IPS-18c (cell line): ENCODE measurements around the gene JAK1.
A peak's percentile ranks its signal among the peaks of the same experiment; 100 is the strongest.
"Not testable (repeated sequence)": the region's sequence is repeated elsewhere in the genome, so short reads cannot be mapped to it uniquely, and the experiment has no call there.

Experiments used
- H3K4me3 ChIP-seq: 2 replicates; pipeline ENCODE4 v1.7.0; 2013; ENCODE audit warnings: low read depth, mild to moderate bottlenecking, low read length, moderate library complexity; ENCODE audit not compliant: insufficient read depth
- H3K9me3 ChIP-seq: one replicate; pipeline ENCODE4 v1.6.1; 2013; ENCODE audit warnings: mild to moderate bottlenecking, low read length, moderate library complexity; ENCODE audit not compliant: control insufficient read depth, insufficient read depth

The JAK1 gene

DNA sequence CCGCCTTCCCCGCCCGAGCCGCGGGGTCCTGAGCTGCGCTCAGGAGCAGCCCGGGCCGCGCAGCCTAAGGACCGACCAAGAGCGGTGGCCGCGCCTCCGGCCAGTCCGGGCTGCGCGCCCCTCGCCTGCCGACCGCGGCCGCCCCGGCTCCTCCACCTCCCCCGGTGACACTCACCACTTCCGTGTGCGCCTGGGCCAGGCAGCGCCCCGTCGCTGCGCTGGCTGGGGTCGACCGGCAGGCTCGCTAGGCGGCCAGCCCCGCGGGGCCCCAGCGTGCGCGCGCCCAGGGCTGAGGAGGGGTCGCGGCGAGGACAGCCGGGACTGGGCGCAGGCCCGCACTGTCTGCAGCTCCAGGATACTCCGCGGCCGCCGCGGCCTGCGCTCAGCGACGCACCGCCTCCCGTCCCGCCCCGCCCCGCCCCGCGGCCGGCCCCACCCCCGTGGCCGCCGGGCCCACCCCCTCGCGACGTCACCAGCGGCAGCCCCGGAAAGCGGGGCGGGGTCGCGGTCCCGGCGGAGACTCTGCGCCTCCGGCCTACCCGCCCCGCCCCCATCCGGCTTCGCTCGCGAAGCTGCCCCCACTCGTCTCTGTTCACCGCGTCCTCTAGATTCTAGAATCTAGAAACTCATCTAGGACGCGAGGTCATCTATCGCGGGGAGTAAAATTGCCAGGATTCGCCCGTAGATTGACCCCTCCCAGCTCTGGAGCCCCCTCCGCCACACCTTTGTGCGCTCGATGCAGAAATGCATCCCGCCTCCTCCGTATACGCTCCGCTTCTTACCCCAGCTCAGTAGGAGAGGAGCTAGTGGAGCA is at the start of gene JAK1:
Gene JAK1 (minus strand): TSS at position 392 of the 814 bp plus-strand sequence. CDS start 80,285 bp downstream, outside the sequence.
- H3K4me3 ChIP-seq, result peak within 1 kb of the TSS; percentile 89

DNA sequence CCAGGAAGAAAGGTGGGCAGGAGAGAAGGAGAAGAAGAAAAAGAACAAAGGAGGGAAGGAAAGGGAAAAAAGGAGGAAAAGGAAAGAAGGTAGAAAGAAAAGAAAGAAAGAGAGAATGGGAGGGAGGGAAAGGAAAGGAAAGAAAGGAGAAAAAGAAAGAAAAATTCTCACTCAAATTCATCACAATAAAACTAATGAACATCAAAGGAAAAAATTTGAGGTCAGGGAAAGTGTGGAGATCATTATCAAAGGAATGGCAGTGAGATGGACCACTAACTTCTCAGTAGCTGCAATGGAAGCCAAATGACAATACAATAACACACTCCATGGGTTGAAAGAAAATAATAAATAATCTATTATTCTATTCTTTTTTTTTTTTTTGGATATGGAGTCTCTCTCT is 48.0 kb upstream of the JAK1 start:
- Histone ChIP-seq H3K9me3 (peaks cover 2% of the 10 kb centered on the region), H3K4me3 (no peak overlapping the region)

More for the DNA sequence above, at the start of gene JAK1:
- H3K9me3 ChIP-seq, result no peaks in the 10 kb centered on the region

DNA sequence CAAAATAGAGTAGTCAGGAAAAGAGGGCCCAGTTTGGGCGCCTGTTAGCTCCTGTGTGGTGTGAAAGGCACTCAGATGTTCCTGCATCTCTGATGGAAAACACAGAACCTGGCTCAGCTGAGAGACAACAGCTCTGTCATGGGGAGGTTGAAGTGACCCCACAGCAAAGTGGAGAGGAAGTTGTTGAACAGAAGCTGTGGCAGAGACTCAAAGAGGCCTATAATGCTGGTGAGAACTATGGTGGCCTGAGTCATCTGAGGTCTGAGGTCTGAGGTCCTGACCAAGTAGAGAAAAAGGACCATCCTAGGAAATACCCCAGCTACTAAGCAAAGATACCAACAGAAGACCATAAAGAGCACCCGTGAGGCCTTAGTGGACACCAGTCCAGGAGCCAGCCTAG is 45.6 kb upstream of the JAK1 start:
- Histone ChIP-seq H3K9me3 (peaks cover 2% of the 10 kb centered on the region), H3K4me3 (no peak overlapping the region)

DNA sequence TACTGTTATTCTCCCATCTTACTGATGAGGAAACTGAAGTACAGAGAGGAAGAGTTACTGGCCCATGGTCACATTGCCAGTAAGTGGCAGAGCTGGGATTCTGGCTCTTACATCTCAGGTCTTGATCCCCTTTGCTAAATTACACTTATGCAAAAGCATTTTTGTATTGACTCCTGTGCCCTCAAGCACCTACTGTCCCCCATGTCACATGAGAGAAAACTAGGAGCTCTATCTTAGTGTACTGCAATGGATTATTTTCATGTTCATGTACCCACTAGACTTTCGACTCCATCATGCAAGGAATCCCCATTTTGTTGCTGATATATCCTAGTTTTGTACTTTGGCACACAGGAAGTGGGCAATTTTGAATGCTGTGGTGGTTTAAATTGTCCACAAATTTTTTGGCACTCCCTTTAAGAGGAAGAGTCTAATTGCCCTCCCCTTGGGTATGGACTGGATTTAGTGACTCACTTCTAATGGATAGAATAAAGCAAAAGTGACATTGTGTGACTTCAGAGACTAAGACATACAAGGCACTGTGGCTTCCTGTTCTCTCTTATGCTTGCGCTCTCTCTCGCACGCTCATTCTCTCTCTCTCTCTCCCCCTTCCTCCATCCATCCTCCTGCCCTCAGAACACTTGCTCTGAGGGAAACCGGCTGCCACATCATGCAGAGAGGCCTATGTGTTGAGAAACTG is 43.5 kb upstream of the JAK1 start:
- H3K4me3 ChIP-seq, result no peak overlapping the region

DNA sequence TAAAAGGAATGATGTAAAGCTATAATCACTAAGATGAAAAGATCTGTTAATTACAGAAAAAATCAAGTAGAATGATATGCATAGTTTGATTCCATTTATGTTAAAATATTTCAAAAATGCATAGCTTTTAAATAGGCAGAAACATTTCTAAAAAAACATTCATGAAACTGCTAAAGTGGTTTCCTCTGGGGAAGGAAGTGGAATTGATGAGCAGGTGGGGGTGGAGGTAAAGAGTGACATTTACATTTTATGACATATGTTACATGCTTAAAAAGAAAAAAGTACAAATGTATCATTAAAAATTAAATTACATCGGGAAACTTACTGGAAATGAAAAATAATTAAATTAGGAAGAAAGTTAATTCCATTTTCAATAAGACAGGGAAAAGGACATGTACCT is 42.8 kb upstream of the JAK1 start:
- Histone ChIP-seq H3K4me3 (no peak overlapping the region), H3K9me3 (peaks cover 2% of the 10 kb centered on the region)

More for the DNA sequence above, 43.5 kb upstream of the JAK1 start:
- peaks cover 2% of the 10 kb centered on the region for H3K9me3 ChIP-seq

DNA sequence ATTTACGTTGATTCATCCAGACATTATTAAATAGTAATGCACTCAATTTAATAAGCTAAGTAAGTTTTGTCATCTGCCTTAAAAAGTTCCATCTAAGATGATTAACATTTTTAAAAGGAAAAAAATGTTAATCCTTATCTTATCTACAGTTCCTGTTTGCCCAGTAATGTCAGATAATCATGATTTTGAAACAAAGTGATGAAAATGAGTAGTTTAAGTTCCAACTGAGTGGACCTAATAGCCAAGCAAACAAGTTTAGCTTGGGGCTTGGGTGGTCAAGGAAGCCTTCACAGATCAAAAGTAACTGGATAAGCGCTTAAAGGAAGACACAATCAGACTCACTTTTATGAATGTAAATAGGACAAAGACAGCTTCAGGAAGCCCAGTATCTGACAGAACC is 40.5 kb upstream of the JAK1 start:
- H3K4me3 ChIP-seq, result no peak overlapping the region
- H3K9me3 ChIP-seq, result peaks cover 2% of the 10 kb centered on the region

DNA sequence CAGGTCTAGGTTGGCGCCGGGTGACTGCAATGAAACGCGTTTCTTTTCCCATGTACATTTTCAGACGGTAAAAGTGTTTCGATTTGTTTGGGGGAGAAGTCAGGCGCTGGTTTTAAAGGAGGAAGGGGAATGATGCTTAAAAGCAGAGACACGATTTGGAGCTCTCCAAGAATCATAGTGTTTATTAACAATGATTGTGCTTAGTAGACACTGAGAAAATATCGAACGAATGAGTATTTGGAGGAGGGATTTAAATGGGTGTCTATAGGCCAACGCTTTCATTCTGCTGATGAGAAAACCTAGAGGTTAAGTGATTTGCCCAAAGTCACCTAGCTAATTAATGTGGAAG is 36.9 kb upstream of the JAK1 start:
- H3K4me3 ChIP-seq, result peak overlapping the region; percentile 78; the same call in 1 of the 2 replicates
- no peaks in the 10 kb centered on the region for H3K9me3 ChIP-seq

DNA sequence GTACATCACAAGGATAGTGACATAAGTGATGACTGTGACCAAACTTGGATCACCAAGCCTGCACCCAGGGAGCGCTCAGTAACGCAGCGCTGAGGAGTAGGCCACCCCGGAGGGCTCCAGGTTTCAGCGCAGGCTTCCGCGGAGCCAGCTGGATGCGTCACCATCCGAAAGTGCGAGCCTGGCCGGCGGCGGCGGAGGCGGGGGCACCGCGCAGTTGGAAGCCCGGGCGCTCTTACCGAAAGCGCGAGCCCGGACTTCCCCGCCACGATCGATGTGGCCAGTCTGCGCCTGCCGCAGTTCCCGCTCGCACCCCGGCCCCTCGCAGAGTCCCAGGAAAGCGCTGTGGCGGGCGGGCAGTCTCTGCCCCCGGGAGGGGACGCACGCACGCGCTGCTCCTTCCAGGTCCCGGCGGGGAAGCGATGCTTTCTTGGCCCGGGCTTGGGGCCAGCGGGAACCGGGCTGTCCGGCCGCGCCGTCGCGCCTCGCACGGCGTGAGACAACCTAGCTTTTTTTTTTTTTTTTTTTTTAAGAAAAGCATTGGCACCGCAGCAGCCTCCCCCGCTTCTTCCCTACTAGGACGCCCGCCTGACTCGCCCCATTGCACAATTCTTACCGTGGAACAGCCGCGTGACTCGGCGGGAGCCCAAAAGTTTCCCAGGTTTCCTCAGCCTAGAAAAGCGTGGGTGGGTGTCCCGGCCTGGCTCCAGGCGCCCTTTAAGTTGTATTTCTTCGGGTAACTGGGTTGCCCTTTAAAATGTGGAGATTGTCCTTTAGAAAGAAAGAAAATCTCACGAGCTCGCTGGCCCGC is 36.4 kb upstream of the JAK1 start:
- peak overlapping the region; percentile 78 for H3K4me3 ChIP-seq

DNA sequence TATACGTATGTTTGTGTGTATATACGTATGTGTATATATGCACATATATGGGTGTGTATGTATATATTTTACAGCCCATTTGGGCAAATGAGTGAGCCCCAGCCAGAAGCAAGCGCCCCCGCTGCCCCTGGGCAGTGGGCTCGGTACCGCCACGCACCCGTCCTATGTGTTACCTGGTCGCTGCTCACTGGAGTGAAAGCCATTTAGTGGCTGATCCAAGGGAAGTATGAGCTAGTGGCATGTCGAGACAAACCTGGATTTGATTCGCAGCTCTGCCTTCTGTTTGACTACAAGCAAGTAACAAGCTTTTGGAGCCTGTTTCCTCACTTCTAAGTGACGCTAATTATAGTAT is 35.8 kb upstream of the JAK1 start:
- H3K4me3 ChIP-seq, result peak overlapping the region; percentile 78
- H3K9me3 ChIP-seq, result no peaks in the 10 kb centered on the region

More for the DNA sequence above, 36.4 kb upstream of the JAK1 start:
- H3K9me3 ChIP-seq, result no peaks in the 10 kb centered on the region

DNA sequence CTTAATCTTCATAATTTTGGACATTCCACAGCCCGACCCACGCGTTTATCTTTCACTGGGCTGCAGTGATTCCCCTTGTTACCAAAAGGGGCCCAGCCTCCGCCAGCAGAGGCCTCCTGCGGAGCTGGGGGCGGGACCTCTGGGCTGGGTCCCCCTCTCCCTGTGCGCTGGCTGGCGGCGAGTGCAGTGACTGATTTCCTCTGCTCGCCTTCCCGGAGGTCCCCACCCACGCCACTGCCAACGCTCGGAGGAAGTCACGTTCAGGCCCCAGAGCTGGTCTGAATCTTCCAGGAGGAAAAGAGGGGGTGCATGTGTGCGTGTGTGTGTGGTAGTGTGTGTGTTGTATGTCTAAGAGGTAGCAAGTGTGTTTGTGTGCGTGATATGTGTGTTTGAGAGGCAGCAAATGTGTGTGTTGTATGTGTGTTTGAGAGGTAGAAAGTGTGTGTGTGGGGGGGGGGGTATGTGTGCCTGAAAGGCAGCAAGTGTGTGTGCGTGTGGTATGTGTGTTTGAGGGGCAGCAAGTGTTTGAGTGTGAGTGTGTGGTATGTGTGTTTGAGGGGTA is 35.0 kb upstream of the JAK1 start:
- Histone ChIP-seq H3K4me3 (peak overlapping the region; percentile 32; the same call in 1 of the 2 replicates), H3K9me3 (no peaks in the 10 kb centered on the region)

DNA sequence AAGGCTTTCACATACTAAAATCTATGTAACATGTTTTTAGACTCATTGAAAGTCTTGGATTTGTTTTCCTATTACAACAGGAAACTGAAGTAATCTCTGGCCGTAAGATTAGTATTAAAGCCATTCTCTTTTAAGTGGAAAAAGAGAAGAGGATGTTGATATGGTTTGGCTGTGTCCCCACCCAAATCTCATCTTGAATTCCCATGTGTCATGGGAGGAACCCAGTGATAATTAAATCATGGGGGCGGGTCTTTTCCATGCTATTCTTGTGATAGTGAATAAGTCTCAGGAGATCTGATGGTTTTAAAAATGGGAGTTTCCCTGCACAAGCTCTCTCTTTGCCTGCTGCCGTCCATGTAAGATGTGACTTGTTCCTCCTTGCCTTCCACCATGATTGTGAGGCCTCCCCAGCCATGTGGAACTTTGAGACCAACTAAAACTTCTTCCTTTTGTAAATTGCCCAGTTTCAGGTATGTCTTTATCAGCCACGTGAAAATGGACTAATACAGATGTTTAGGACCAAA is 32.1 kb upstream of the JAK1 start:
- not testable (repeated sequence) for H3K9me3 ChIP-seq, H3K4me3 ChIP-seq

DNA sequence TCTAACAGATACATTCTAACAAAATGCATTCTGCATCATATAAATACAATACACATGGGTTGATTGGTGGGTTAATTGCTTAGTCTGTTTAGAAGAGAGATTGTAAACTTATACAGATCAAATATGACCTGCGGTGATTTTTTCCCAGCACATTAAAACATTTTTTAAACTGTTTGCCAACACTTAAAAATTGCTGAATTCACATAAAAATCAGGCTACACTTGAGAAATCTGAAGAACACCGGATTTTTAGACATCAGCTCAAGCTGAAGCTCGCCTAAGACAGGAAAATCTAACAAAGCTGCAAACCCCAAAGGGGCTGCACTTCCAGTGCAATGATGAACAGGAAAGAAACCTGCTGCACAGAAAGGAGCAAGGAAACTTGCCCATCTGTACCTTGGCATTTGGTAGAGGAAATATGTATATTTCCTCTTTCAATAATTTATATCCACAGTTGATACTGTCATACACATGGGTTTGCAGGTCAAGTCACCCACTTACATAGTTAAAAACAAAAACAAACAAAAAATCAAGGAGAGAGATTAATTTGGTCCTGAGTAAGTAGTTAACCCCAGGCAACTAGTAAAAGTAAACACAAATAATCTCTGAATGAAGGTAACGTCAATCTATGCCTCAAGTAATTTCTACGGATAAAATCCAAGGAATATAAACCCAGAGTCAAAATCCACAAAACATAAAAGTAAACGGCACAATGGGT is 30.4 kb upstream of the JAK1 start:
- H3K9me3 ChIP-seq, result no peaks in the 10 kb centered on the region
- H3K4me3 ChIP-seq, result no peak overlapping the region

DNA sequence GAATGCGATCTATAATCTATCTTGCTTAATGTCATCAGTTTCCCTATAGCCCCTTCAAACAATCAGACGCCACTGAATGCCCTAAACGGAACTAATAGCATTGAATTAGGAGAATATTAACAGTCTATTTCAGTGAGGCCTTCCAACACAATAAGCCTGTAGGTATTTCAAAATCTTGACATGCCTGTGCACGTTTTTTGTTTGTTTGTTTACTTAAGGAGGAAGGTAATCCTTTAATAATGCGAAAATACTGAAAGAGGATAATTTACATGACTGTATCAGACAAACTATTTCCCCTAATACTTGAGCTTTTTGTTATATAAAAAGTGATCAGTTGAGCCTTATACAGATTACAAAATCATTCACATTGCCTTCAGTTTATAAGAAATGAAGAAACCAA is 29.0 kb upstream of the JAK1 start:
- H3K4me3 ChIP-seq, result no peak overlapping the region

DNA sequence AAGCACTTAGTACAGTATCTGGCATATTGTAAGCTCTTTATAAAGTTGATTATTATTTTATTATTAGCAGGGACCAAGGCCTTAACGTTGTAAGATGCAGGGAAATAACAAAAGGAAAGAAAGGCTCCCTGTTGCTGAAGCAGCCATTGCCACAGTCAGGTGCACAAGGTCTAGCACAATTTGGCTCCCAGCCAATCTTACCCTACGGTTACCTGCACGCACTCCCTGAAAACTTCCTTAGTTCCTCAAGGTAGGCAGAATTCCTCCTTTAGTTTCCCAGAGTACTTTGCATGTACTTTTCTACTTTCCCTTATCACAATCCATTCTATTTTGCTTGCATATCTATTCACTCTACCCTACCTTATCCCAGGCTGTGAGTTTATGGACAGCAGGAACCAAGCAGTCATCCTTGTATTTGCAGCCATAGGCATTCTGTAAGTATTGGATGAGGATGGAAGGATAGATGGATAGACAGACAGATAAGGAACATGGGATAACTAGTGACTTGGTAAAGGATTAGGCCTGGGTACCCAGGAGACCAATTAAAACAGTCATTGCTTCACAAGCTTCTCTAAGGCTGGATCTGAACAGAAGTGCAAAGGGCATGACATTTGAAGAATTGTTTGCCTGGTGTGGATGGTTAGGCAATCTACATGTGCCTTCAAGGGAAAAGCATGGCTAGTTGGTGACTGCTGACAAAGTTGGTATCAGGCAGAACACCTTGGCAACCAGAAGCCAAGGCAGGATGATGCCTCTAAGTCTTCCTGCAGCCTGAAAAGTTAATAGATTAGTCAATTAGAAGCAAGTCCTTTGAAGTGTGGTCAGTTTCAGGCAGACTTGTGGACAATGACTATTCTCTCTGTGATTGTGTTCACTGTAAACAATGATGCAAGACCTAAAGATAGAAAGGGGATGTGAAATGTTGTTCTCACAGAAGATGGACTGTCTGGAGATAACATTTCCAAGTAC is 20.8 kb upstream of the JAK1 start:
- Histone ChIP-seq H3K9me3 (no peaks in the 10 kb centered on the region), H3K4me3 (no peak overlapping the region)

More for the DNA sequence above, 29.0 kb upstream of the JAK1 start:
- H3K9me3 ChIP-seq, result no peaks in the 10 kb centered on the region

DNA sequence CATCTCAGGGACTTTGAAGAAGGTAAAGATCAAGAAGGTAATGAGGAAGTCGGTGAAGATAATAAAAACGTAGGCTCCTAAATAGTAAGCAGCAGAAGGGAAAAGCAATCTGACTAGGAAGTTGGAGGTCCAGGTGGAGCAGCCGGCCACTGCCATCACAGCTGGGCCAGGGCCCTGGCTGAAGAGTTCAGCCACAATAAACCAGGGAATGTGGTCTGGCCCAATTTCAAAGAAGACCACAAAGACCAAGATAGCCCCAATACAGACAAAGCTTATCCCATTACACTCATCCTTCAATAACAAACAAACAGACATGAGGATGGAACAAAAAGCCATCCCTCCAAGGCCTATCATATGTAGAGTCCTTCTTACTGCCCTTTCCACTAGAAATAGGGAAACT is 18.4 kb upstream of the JAK1 start:
- no peak overlapping the region for H3K4me3 ChIP-seq
- H3K9me3 ChIP-seq, result peaks cover 2% of the 10 kb centered on the region

DNA sequence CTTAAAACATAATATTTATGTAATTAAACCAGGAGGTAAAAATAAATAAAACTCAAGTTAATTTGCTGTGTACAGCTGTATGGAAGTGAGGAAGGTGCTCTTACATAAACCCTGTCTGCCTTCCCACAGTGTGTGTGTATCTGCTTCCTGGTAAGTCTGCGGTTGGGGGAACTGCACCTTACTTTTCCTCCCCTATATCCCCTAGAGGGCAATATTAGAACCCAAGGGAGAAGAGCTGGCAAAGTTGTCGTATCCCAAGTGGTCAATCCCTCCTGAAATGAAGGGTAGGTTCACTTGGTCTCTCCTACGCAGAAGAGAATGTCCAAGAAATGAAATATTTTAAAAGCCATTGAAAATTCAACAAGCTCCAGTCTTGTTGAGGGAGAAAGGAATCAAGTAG is 17.8 kb upstream of the JAK1 start:
- Histone ChIP-seq H3K4me3 (no peak overlapping the region), H3K9me3 (peaks cover 2% of the 10 kb centered on the region)
